ENCODE data around the gene CCDC172.
"Not testable (repeated sequence)": the region's sequence is repeated elsewhere in the genome, so short reads cannot be mapped to it uniquely, and the experiment has no call there.

The CCDC172 gene

GRCh38 chr10:116352125-116352524 is 27.9 kb downstream of the CCDC172 start:
- no peak for DNase-seq

- DNase-seq, result no peak
Observed at GRCh38 chr10:116353817-116354216, 29.6 kb downstream of the CCDC172 start.

GRCh38 chr10:116355341-116355740 is 31.1 kb downstream of the CCDC172 start:
- no peak for DNase-seq

- no peak for DNase-seq
Observed at GRCh38 chr10:116356833-116357232, 32.6 kb downstream of the CCDC172 start.

GRCh38 chr10:116364868-116365267 is 40.6 kb downstream of the CCDC172 start:
- no peak for DNase-seq

GRCh38 chr10:116371737-116372136 is 47.5 kb downstream of the CCDC172 start:
- no peak for DNase-seq

GRCh38 chr10:116382290-116382689 is 58.0 kb downstream of the CCDC172 start:
- no peak for DNase-seq

- DNase-seq, result no peak
Observed at GRCh38 chr10:116385311-116385710, 61.1 kb downstream of the CCDC172 start.

GRCh38 chr10:116385994-116386809 is 62.0 kb downstream of the CCDC172 start:
- no peak for DNase-seq

- not testable (repeated sequence) for DNase-seq
Observed at GRCh38 chr10:116393246-116393831, 69.1 kb downstream of the CCDC172 start.

- DNase-seq, result no peak
Observed at GRCh38 chr10:116395223-116395985, 71.2 kb downstream of the CCDC172 start.

- no peak for DNase-seq
Observed at GRCh38 chr10:116398224-116398623, 74.0 kb downstream of the CCDC172 start.

GRCh38 chr10:116402858-116403257 is 78.6 kb downstream of the CCDC172 start:
- no peak for DNase-seq

GRCh38 chr10:116403740-116404250 is 79.5 kb downstream of the CCDC172 start:
- no peak for DNase-seq

- DNase-seq, result no peak
Observed at GRCh38 chr10:116408719-116409118, 84.5 kb downstream of the CCDC172 start.

- DNase-seq, result no peak
Observed at GRCh38 chr10:116410351-116410750, 86.1 kb downstream of the CCDC172 start.

GRCh38 chr10:116417821-116418220 is 93.6 kb downstream of the CCDC172 start:
- no peak for DNase-seq

- DNase-seq, result no peak
Observed at GRCh38 chr10:116418389-116418788, 94.1 kb downstream of the CCDC172 start.

GRCh38 chr10:116421815-116422214 is 97.6 kb downstream of the CCDC172 start:
- DNase-seq, result no peak

GRCh38 chr10:116427671-116428070 is 103.4 kb downstream of the CCDC172 start, which contains the start of gene PNLIPRP3:
Gene PNLIPRP3, plus strand, starts transcription at chr10:116427847. Its CDS starts 166 bp downstream, at chr10:116428013.
- DNase-seq, result no peak

GRCh38 chr10:116429288-116429977 is 105.2 kb downstream of the CCDC172 start:
- no peak for DNase-seq

All from activated CD4-positive, alpha-beta T cell treated with anti-CD3 and anti-CD28 coated beads for 1 hour (primary cell).